ENCODE results near the gene TWIST2. TPM values are rescaled to one million over a fixed set of nuclear protein-coding genes. Genes with fewer than 3 reads are reported as not detected.

TWIST2 gene
- polyA plus RNA-seq, 5 donors: 4.0 to 6.7 (median 4.6) TPM

DNA sequence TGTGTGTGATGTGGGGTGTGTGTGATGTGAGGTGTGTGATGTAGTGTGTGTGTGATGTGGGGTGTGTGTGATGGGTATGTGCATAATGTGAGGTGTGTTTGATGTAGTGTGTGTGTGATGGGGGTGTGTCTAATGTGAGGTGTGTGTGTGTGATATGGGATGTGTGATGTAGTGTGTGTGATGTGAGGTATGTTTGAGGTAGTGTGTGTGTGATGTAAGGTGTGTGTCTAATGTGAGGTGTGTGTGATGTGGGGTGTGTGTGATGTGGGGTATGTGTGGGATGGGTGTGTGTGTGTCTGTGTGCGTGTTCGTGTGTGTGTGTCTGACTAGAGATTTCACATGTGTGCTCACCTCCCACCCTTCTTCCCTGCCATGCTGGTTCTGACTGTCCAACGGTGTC, 56.3 kb downstream of the TWIST2 start:
- no peak for DNase-seq

DNA sequence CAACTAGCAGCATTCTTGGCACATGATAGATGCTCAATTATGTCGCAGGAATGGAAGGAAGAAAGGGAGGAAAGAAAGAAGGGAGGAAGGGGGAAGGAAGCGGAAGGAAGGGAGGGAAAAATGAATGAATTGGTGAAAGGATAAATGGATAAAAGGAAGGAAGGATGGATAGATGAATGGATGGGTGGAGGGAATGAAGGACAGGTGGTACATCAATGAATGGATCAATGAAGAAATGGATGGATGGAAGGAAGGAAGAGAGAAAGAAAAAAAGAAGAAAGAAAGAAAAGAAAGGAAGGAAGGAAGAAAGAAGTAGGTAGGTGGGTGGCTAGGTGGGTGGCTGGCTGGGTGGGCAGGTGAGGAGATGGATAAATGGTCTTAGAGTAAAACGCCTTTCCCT, 56.8 kb downstream of the TWIST2 start:
- no peak for DNase-seq

- DNase-seq: no peak
Measured at GRCh38 chr2:238905224-238905623, 57.3 kb downstream of the TWIST2 start.

- DNase-seq: no peak
Measured at GRCh38 chr2:238905644-238906043, 57.8 kb downstream of the TWIST2 start.

DNA sequence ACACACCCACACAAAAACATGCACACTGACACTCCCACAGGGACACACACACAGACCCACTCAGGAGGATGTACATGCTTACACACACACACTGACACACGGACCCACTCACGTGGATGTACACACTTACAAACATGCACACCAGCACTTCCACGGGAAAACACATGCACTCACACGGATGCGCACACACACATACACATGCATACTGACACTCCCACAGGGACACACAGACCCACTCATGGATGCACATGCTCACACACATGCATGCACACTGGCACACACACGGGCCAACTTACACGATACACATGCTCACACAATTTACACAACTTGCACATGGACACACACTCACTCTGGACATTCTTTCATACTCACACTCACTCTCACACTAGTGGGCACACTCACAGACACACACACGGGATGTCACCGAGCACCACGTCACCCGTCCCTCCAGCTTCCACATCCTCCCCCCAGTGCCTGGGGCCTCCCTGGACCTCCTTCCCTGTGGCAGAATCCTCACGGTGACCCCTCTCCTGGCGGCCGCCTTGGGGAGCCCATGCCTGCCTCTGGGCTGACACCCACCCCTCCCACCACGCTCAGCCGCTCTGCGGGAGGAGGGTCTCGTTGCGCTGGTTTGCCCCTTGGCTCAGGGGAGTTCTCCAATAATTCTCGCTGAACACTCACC, 58.5 kb downstream of the TWIST2 start:
- no peak for DNase-seq

DNA sequence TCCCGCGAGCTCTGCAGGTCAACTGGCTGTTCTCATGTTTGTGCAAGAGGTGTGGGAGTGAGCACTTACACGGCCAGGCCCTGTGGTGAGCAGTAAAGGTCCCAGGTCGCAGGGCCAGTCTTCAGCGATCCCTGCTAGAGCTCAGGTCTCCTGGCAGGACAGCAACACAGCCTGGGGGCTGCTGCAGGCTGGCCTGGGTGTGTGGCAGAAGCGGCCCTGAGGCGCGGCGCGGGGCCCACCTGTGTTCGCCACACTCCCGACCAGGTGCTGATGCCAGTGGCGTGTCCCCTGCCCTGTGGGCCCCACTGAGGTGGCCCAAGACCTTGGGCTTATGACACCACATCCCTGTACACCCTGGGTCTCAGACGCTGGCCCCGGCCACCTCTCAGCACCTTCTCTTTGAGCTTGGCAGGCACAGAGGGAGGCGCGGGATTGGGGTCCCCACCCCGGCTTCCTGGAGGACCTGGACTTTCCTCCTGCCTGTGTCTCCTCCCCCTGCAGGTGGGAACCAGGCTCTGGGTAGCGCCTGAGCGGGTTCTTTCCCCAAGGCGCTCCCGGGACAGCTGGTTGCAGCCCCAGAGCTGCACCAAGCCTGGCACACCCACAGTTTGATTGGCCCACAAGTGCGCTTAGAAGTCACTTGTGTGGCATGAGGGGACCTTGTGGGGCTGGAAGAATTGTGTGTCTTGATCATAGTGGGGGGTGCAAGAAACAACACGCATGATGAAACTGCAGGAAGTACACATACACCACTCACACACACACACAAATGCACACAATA, 59.2 kb downstream of the TWIST2 start:
- DNase-seq: no peak

DNA sequence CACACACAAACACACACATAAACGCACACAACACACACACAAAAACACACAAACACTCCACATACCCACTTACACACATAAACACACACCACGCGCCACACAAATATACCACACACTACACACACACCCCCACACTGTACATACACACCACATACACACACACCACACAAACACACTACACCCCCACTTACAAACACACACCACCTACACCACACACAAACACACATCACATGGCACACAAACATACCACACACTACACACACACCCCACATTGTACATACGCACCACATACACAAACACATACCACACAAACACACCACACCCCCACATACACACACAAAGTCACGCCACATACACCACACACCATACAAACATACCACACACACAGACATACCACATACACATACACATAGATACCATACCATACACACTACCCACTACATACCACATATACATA, 59.9 kb downstream of the TWIST2 start:
- no peak for DNase-seq

- DNase-seq: peak in 1 of 2 donors; percentile 23
Measured at GRCh38 chr2:238908960-238909951, 61.4 kb downstream of the TWIST2 start.

GRCh38 chr2:238910751-238911351, 63.0 kb downstream of the TWIST2 start:
- DNase-seq: no peak

DNA sequence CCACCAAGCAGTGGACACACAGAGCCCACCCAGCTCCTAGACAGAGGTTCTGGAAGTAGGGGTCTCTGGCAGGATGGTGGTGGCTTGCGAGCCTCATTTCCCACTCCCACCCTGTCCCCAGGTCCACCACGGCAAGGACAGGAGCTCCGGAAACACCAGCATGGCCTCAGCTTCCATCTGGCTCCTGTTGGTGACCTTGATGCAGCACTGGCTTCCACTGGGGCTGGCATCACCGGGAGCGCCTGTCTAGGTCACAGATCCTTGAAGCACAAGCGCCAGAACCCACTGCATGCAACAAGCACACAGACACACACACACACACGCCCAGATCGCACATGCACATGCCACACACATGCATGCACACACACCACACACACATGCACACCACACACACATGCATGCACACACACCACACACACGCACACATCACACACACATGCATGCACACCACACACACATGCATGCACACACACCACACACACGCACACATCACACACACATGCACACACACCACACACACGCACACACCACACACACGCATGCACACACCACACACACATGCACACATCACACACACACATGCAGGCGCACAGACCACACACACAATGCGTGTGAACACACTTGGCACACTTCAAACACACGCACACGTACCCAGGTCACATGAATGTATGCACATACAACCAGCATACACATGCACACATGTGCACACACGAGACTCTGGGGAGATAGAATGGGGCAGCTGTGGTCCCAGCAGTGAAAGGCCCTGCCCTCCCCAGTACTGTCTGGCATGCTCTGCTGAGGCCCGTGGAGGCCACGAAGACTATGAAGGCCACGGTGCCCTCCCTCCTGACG, 63.7 kb downstream of the TWIST2 start:
- DNase-seq: no peak

DNA sequence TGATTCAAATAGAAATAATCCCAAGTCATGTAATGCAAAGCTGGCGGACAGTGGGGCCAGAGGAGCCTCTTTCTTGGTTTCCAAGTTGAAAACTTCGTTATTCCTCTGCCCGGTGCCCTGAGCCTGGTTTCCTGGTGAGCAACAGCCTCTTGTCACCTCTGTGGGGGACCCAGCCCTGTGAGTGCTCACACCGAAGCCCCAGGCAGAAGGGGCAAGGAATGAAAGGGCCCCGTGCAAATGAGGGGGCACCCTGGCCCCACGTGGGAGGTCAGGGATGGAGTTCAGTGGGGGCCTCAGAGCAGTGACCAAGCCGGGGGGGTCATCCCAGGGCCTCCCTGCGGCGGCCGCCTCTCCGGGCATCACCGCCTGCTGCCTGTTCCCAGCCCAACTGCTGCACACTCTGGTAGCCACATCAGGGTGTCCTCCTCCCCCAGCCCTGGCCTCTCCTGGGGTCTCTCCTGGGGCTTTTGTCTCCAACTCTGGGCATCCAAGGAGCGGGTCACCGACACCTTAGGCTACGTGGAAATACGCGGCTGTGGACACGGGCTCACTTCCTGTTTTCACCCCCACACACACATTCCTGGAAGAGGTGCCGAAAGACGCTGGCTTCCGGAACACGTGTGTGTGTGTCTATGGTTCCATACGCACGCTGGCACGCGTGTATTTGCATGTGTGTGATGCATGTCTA, 64.5 kb downstream of the TWIST2 start:
- DNase-seq: no peak

GRCh38 chr2:238912916-238913875, 65.3 kb downstream of the TWIST2 start:
- DNase-seq: no peak

GRCh38 chr2:238913931-238914647, 66.2 kb downstream of the TWIST2 start:
- DNase-seq: no peak

- DNase-seq: no peak
Measured at GRCh38 chr2:238914648-238915015, 66.7 kb downstream of the TWIST2 start.

DNA sequence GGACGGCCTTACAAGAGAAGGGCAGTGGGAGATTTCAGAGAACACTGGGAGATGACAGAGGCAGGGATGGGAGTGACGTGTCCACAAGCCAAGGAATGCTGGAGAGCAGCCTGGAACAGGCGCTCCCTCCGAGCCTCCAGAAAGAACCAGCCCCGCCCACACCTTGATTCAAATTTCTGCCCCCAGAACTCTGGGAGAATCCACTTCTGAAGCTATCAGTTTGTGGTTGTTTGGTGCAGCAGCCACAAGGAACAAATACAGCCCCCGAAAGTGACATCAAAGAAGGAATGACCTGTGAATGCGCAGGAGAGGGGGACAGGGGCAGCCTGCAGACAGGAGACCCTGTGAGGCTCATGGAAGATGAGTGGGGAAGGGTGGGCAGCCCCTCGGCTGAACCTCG, 67.3 kb downstream of the TWIST2 start:
- no peak for DNase-seq

DNA sequence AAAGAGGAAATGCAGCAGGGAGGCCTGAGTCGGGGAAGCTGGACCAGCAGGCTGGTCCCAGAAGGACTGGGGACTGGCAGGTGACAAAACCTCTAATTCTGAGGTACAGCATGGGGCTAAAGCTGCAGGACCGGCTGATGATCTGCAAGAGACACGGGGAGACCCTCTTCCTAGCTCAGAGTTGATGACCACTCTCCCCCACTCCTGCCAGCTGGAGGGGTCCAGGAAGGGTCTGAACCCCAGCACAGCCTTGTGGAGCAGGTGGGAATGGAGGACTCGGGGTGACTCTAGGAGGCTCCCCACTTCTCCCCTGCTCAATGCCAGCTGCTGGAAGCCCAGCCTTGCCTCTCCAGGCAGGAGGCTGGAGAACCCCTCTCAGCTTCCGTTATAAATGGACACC, 67.7 kb downstream of the TWIST2 start:
- no peak for DNase-seq

DNA sequence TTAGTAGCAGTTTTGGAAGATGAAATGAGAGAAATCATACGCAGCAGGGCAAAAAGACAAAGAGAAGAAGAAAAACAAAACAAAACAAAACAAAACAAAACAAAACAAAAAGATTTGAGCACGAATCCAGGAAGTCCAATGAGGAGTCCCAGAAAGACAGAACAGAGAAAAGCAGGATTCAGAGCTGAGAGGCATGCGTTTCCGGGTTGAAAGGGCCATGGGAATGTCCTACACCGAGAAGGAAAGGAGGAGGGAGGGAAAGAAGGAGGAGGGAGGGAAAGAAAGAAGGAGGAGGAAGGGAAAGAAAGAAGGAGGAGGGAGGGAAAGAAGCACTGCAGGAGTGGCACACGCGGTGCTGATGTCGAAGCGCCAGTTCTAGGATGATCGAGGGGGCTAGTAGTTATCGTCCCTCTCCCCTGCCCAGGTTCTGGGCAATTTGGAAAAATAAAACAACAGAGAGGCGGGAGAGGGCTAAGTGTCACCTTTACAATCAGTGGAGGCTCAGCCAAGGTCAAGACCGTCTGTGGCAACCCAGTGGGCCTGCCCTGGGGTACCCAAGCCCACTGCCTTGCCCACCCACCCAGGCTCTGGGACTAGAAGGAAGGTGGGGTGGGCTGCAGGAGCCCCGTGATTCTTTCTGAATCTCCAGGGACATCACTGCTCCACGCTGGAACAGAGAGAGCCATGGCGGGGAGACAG, 68.4 kb downstream of the TWIST2 start:
- no peak for DNase-seq
